Measurements from ENCODE around the gene HOATZ. TPM values are rescaled to one million over a fixed set of nuclear protein-coding genes. Genes with fewer than 3 reads are reported as not detected.
A peak's percentile ranks its signal among the peaks of the same experiment; 100 is the strongest.

The HOATZ gene
- total and polyA plus RNA-seq, 5 donors = not detected

DNA sequence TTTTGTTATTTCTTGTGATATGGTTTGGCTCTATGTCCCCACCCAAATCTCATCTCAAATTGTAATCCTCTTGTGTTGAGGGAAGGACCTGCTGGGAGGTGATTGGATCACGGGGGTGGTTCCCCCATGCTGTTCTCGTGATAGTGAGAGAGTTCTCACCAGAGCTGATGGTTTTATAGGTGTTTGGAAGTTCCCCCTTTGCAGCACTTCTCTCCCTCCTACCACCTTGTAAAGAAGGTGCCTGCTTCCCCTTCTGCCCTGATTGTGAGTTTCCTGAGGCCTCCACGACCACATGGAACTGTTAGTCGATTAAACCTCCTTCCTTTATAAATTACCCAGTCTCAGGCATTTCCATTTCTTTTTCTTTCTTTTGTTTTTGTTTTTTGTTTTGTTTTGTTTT lies 63.2 kb downstream of the HOATZ start:
- ATAC-seq (no peak), DNase-seq (no peak)
- Histone ChIP-seq H3K9me3 (ENCODE audit: control insufficient read depth, low read length) (no peaks in the 10 kb centered on the region), H3K27me3 (ENCODE audit: control insufficient read depth, insufficient read depth) (no peaks in the 10 kb centered on the region), H3K4me1 (ENCODE audit: control insufficient read depth, insufficient read depth, low read length) (peaks cover 3% of the 10 kb centered on the region), H3K27ac (ENCODE audit: low read length) (no peak overlapping the region), H3K4me3 (ENCODE audit: low read length) (no peak overlapping the region)
- 81% methylated on average over 4 of the region's 4 CpGs for WGBS
- intact Hi-C loops (cut with DNase I) = no loop called here

DNA sequence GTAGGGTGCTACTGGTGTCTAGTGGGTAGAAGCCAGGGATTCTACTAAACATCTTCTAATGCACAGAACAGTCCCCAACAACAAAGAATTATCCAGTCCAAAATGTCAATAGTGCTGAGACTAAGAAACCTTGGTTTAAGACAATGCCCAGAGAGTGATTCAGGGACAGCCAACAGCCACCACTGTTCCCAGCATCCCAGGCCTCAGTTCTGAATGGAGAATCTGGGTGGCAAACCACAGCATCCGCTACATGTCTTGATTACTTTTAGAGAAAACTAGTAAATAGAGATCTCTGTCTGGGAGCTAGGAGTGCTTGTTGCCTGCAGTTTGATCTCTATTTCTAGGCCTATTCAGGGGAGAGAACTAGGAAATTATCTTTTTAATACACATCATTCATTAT lies 66.8 kb downstream of the HOATZ start:
- H3K27ac ChIP-seq (ENCODE audit: low read length) = no peak overlapping the region
- H3K27me3 ChIP-seq (ENCODE audit: control insufficient read depth, insufficient read depth) = no peaks in the 10 kb centered on the region
- ATAC-seq = no peak
- no peaks in the 10 kb centered on the region for H3K4me1 ChIP-seq (ENCODE audit: control insufficient read depth, insufficient read depth, low read length)
- intact Hi-C loops (cut with DNase I) = loop anchor here in 2 of 4 donors (5.0 to 10.0 kb wide), 2 partner anchors 193 to 261 kb away; no protein-coding TSS in a partner anchor
- WGBS = 100% methylated on average over 1 of the region's 1 CpG
- H3K9me3 ChIP-seq (ENCODE audit: control insufficient read depth, low read length) = no peaks in the 10 kb centered on the region
- H3K4me3 ChIP-seq (ENCODE audit: low read length) = no peak overlapping the region
- no peak for DNase-seq

GRCh38 chr11:111582163-111582562 lies 67.6 kb downstream of the HOATZ start:
- intact Hi-C loops (cut with DNase I) = loop anchor here in 2 of 4 donors (5.0 to 10.0 kb wide), 2 partner anchors 193 to 260 kb away; no protein-coding TSS in a partner anchor
- no peaks in the 10 kb centered on the region for H3K27me3 ChIP-seq (ENCODE audit: control insufficient read depth, insufficient read depth)
- no peaks in the 10 kb centered on the region for H3K4me1 ChIP-seq (ENCODE audit: control insufficient read depth, insufficient read depth, low read length)
- H3K27ac ChIP-seq (ENCODE audit: low read length) = no peak overlapping the region
- H3K4me3 ChIP-seq (ENCODE audit: low read length) = no peak overlapping the region
- ATAC-seq (peak in 1 of 2 donors; percentile 50), DNase-seq (no peak)
- no peaks in the 10 kb centered on the region for H3K9me3 ChIP-seq (ENCODE audit: control insufficient read depth, low read length)

GRCh38 chr11:111582881-111583280 lies 68.3 kb downstream of the HOATZ start:
- no peak overlapping the region for H3K27ac ChIP-seq (ENCODE audit: low read length)
- no peak overlapping the region for H3K4me3 ChIP-seq (ENCODE audit: low read length)
- H3K4me1 ChIP-seq (ENCODE audit: control insufficient read depth, insufficient read depth, low read length) = no peaks in the 10 kb centered on the region
- intact Hi-C loops (cut with DNase I) = loop anchor here in 2 of 4 donors (5.0 to 10.0 kb wide), 2 partner anchors 192 to 259 kb away; no protein-coding TSS in a partner anchor
- H3K9me3 ChIP-seq (ENCODE audit: control insufficient read depth, low read length) = no peaks in the 10 kb centered on the region
- ATAC-seq = no peak
- no peaks in the 10 kb centered on the region for H3K27me3 ChIP-seq (ENCODE audit: control insufficient read depth, insufficient read depth)
- WGBS = 57% methylated on average over 4 of the region's 4 CpGs
- no peak for DNase-seq

DNA sequence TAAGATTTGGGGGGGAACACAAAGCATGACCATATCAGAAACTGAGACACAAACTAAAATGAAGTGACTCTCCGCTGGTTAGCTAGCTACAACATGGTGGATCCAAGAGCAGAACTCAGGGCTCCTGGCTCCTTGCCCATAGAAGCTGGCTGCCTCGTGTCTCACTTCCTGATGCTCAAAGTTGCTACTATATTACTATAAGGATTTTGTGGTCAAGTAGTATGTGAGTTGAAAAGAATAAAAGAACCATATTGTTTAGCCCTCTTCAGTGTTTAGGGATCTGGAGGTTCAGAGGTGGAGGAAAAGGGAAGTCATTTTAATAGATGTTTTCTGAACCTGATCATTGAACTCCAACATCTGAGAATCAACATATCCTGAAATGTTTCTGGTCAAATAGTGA lies 70.8 kb downstream of the HOATZ start:
- H3K4me1 ChIP-seq (ENCODE audit: control insufficient read depth, insufficient read depth, low read length) = peaks cover 2% of the 10 kb centered on the region
- WGBS = 46% methylated on average over 2 of the region's 2 CpGs
- intact Hi-C loops (cut with DNase I) = loop anchor here in 1 of 4 donors (10.0 kb wide), 1 partner anchor 189 kb away; no protein-coding TSS in a partner anchor
- peak in 2 of 3 donors; percentile 60 to 64 for DNase-seq
- no peaks in the 10 kb centered on the region for H3K9me3 ChIP-seq (ENCODE audit: control insufficient read depth, low read length)
- H3K4me3 ChIP-seq (ENCODE audit: low read length) = no peak overlapping the region
- no peak overlapping the region for H3K27ac ChIP-seq (ENCODE audit: low read length)
- no peaks in the 10 kb centered on the region for H3K27me3 ChIP-seq (ENCODE audit: control insufficient read depth, insufficient read depth)
- no peak for ATAC-seq

- intact Hi-C loops (cut with DNase I) = loop anchor here in 1 of 4 donors (10.0 kb wide), 1 partner anchor 188 kb away; no protein-coding TSS in a partner anchor
- H3K27ac ChIP-seq (ENCODE audit: low read length) = no peak overlapping the region
- DNase-seq (no peak), ATAC-seq (peak in 1 of 2 donors; percentile 44)
- no peak overlapping the region for H3K4me3 ChIP-seq (ENCODE audit: low read length)
- no peaks in the 10 kb centered on the region for H3K27me3 ChIP-seq (ENCODE audit: control insufficient read depth, insufficient read depth)
- H3K9me3 ChIP-seq (ENCODE audit: control insufficient read depth, low read length) = no peaks in the 10 kb centered on the region
- 10% methylated on average over 1 of the region's 1 CpG for WGBS
- peaks cover 2% of the 10 kb centered on the region for H3K4me1 ChIP-seq (ENCODE audit: control insufficient read depth, insufficient read depth, low read length)
Observed at GRCh38 chr11:111586388-111586831, 71.8 kb downstream of the HOATZ start.

Small RNAs within 50 kb of the gene (microRNA-seq; reads per million reads assigned to microRNA genes)
- gene MIR34B (2.9 to 3.7 reads per million in 2 donors), gene MIR34C (26.2 to 27.8 reads per million in 2 donors)

Other genes with a start within 250 kb of the HOATZ start
- under 1 TPM; 0.21 to 0.42 (median 0.38) TPM for gene POU2AF3, start 216.2 kb upstream of the HOATZ start, total RNA-seq
- gene POU2AF3, start 216.2 kb upstream of the HOATZ start, polyA plus RNA-seq = 0.61 TPM
- under 1 TPM in 2 of 4 donors, not detected in 2; 0.23 to 0.35 TPM for gene POU2AF1, start 135.5 kb upstream of the HOATZ start, total RNA-seq
- gene POU2AF1, start 135.5 kb upstream of the HOATZ start, polyA plus RNA-seq = not detected
- not detected for gene BTG4, start 2.4 kb upstream of the HOATZ start, total RNA-seq
- gene BTG4, start 2.4 kb upstream of the HOATZ start, polyA plus RNA-seq = not detected
- gene LAYN, start 25.9 kb downstream of the HOATZ start, total RNA-seq = 1 to 10 TPM; 5.5 to 7.8 (median 6.4) TPM
- 5.0 TPM for gene LAYN, start 25.9 kb downstream of the HOATZ start, polyA plus RNA-seq
- gene SIK2, start 87.7 kb downstream of the HOATZ start, total RNA-seq = 10 to 100 TPM; 18.0 to 51.7 (median 21.9) TPM
- gene SIK2, start 87.7 kb downstream of the HOATZ start, polyA plus RNA-seq = 7.4 TPM

Measured in right cardiac atrium (tissue), 5 donors.